Measurements from ENCODE around the gene SFMBT2. TPM values are rescaled to one million over a fixed set of nuclear protein-coding genes. Genes with fewer than 3 reads are reported as not detected.

The SFMBT2 gene
- total RNA-seq, 2 donors from 2014 or later = 7.9 TPM

DNA sequence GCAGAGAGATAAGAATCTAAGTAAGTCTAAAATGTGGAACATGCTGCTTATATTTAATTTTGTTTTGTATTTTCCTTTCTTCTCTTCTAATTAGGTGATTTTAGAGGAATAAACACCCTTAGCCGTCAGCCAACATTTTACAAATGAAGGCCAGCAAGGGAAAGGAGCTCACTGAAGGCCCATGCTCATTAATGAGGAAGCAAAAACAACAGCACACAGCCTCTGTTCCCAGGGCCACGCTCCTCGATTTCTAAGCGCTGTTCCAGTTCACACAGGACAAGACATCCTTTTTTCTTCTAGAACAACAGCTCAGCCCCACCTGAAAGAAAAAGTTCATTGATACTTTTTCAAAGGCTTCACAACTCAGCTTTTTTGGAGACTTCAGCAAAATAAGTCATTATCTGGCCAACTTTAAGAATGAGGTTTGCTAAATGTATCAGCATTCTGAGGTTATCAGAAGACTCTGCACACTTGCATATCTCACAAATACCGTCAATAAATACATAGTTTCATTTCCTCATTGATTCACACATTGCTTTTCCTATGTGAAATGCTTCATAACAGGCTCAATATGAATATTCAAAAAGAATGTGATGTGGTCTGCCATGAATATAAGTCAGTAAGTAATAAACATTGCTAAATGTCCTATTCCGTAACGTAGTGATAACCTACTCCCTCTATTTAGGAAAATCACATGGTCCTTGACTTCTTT is 34.8 kb upstream of the SFMBT2 start:
- Histone ChIP-seq H3K36me3 (no peaks in the 10 kb centered on the region), H3K27ac (no peak overlapping the region), H3K9me3 (peaks cover 0 to 20% of the 10 kb centered on the region in 2 donors), H3K4me1 (no peaks in the 10 kb centered on the region), H3K4me3 (no peak overlapping the region), H3K27me3 (peaks cover 0 to under 1% of the 10 kb centered on the region in 2 donors)
- DNase-seq (ENCODE audit: low spot score) = no peak
- TF ChIP-seq, protein P1, sequence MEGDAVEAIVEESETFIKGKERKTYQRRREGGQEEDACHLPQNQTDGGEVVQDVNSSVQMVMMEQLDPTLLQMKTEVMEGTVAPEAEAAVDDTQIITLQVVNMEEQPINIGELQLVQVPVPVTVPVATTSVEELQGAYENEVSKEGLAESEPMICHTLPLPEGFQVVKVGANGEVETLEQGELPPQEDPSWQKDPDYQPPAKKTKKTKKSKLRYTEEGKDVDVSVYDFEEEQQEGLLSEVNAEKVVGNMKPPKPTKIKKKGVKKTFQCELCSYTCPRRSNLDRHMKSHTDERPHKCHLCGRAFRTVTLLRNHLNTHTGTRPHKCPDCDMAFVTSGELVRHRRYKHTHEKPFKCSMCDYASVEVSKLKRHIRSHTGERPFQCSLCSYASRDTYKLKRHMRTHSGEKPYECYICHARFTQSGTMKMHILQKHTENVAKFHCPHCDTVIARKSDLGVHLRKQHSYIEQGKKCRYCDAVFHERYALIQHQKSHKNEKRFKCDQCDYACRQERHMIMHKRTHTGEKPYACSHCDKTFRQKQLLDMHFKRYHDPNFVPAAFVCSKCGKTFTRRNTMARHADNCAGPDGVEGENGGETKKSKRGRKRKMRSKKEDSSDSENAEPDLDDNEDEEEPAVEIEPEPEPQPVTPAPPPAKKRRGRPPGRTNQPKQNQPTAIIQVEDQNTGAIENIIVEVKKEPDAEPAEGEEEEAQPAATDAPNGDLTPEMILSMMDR (IDR thresholded peaks at IDR 0.05) = no peak

DNA sequence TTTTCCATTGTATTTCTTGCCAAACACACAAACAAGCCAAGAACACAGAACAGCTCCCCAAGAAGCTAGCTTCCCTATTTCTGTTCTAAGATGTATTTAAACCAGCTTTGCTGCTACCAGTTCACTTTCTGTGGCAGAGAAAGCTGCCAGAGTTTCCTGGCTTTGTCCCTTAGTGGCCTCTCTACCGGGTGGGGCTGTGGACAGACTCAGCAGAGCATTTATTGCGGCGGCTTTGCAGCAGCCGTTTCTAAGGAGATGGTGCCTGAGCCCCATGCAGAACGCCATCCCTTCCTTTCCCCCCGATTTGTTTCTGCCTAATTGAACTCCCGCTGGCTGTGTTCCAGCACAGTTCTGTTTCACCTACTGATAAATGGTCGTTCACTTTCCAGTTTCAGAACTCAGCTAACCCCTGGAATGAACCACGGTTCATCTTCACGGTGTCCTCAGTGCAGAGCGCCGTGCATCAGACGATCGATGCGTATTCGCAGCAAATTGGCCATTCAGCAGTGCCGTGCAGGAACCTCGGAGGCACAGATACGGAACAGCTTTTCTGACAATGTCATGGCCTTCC is 33.8 kb upstream of the SFMBT2 start:
- TF ChIP-seq, protein P1 (IDR thresholded peaks at IDR 0.05) = no peak
- DNase-seq (ENCODE audit: low spot score) = no peak
- Histone ChIP-seq H3K4me3 (no peak overlapping the region), H3K36me3 (no peaks in the 10 kb centered on the region), H3K27me3 (peaks cover 0 to 5% of the 10 kb centered on the region in 2 donors), H3K4me1 (no peaks in the 10 kb centered on the region), H3K9me3 (peaks cover 0 to 15% of the 10 kb centered on the region in 2 donors), H3K27ac (no peak overlapping the region)

DNA sequence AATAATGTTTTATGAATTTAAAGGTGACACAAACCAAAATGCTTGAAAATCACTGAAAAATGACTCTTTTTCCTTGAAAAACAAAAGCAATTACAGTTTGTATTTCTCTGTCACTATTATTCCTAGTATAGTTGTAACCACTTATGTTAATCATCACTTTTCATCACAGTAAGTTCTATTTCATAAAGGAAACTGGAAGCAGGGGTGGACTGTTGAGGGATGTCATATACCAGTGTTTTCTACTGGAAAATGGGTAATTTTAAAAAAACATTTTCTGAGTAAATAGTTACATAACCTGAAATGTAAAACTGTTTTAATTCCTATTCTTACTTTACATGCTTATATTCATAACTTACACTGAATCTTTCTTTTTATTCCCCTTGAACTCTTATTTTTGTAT is 32.2 kb upstream of the SFMBT2 start:
- Histone ChIP-seq H3K9me3 (no peaks in the 10 kb centered on the region), H3K27ac (no peak overlapping the region), H3K4me1 (no peaks in the 10 kb centered on the region), H3K4me3 (no peak overlapping the region), H3K27me3 (peaks cover 0 to 5% of the 10 kb centered on the region in 2 donors), H3K36me3 (no peaks in the 10 kb centered on the region)
- TF ChIP-seq, protein P1 (IDR thresholded peaks at IDR 0.05) = no peak
- no peak for DNase-seq (ENCODE audit: low spot score)

DNA sequence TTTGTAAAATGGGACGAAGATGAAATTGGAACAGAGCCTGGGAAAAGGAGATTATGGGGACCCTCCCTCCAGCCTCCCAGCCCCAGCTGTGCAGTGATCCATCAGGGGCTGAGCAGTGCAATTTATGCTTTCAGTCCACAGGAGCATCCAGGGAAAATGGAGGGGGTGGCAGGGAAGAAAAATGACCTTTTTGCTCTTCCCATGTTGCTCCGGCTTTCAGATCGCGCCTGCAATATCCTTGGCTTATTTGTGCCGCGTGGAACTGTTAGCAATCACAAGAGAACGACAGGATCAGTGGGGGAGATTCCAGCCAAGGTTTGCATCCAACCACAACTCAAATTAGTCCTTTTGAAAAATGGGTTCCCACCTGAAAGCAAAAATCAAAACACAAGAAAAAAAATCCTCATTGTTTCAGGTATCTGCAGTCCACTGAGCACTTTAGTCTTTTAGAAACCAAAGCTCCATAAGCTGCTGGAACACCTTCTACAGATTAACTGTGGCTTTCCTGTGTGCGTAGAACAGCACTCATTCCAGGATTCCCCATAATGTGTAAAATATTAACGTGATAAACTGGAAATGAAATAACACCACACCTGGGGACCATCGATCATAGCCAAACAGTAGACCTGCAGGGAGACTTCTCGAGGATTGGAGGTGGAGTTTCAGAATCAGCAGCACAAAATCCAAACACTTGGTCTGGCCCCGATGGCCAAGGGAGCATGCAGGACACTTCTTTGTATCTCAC is 30.7 kb upstream of the SFMBT2 start:
- DNase-seq (ENCODE audit: low spot score) = no peak
- no peak overlapping the region for H3K4me3 ChIP-seq

DNA sequence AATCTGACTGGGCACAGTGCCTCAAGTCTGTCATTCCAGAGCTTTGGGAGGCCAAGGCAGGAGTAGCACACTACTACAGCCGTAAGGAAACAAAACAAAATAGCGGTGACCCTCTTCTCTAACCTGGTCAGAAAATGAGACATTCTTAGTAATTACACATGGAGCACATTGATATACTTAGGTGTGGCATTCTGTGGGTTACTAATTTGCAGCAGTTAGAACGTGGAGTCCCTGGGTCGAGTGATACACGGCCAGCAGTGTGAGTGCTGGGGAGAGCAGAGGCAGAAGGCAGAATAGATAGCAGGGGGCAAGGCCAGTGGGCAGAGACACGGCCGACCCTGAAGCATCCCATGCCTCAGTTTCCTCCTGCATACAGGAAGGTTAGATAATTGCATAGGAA is 28.9 kb upstream of the SFMBT2 start:
- Histone ChIP-seq H3K27me3 (peaks cover 0 to 5% of the 10 kb centered on the region in 2 donors), H3K36me3 (no peaks in the 10 kb centered on the region), H3K27ac (no peak overlapping the region), H3K4me3 (no peak overlapping the region), H3K9me3 (no peaks in the 10 kb centered on the region), H3K4me1 (no peaks in the 10 kb centered on the region)
- TF ChIP-seq, protein P1 (IDR thresholded peaks at IDR 0.05) = no peak
- DNase-seq (ENCODE audit: low spot score) = no peak

More for the DNA sequence above, 30.7 kb upstream of the SFMBT2 start:
- peaks cover 0 to 5% of the 10 kb centered on the region in 2 donors for H3K27me3 ChIP-seq
- H3K4me1 ChIP-seq = no peaks in the 10 kb centered on the region
- no peaks in the 10 kb centered on the region for H3K9me3 ChIP-seq
- TF ChIP-seq, protein P1 (IDR thresholded peaks at IDR 0.05) = no peak
- H3K27ac ChIP-seq = no peak overlapping the region
- H3K36me3 ChIP-seq = no peaks in the 10 kb centered on the region

All from right atrium auricular region (tissue), 2 donors.